K562 (cell line): ENCODE measurements around the gene PROK1. TPM values are rescaled to one million over a fixed set of nuclear protein-coding genes. Genes with fewer than 3 reads are reported as not detected.

ENCODE experiments used
- ATAC-seq: fragments of 200-7000 bp; cut with Tn5 transposase; 3 replicates; pipeline ENCODE4 v1.9.1; 2020; ENCODE audit warnings: moderate library complexity
- BruUV-seq: library from RNA; stranded (reverse); fragments of 400-500 nt; replicated peaks from 2 replicates; lab custom pipeline; 2021; lab: Mats Ljungman, UMichigan
- CTCF ChIA-PET: fragments of 300-600 bp; formaldehyde crosslinking; extraction: SDS; loops from one replicate; lab custom pipeline; 2021; ENCODE audit warnings: low intra/inter-chr PET ratio; lab: Yijun Ruan, JAX
- POLR2A ChIA-PET: fragments of 300-600, 350-650 bp; sonication (Branson Sonifier 250); formaldehyde crosslinking; extraction: SDS; loops from one replicate; lab custom pipeline; 2021; ENCODE audit warnings: antibody characterized with exemption, inconsistent platforms; lab: Yijun Ruan, JAX
- DNase-seq, 4 experiments: peaks; one replicate each; pipeline versions ENCODE4 v3.0.0 to v3.0.0-alpha.2; 2011 to 2018; ENCODE audit warnings: low spot score in 3 of 4, mixed read lengths in 3 of 4; ENCODE audit errors: extremely low read depth in 1 of 4
- FAIRE-seq: peaks from 2 replicates; lab custom pipeline; 2011; peaks lifted over from hg19 to GRCh38; lab: Jason Lieb, UNC
- H2AFZ ChIP-seq: 2 replicates; pipeline ENCODE4 v1.6.0; 2011; ENCODE audit warnings: low read depth, low read length, control low read depth, inconsistent platforms
- H3K27ac ChIP-seq: fragments of 200-600 bp; 3 replicates; pipeline ENCODE4 v1.8.0; 2011; ENCODE audit warnings: low read depth, mild to moderate bottlenecking, control low read depth, inconsistent platforms, low read length, moderate library complexity, mixed read lengths; ENCODE audit errors: extremely low read depth
- H3K27me3 ChIP-seq, 2 experiments: fragments of 300-600 bp in 1 of 2; 2 replicates in 1 of 2; 3 replicates in 1 of 2; pipeline versions ENCODE4 v1.6.0 to v1.8.0; 2011; ENCODE audit warnings: inconsistent platforms in 2 of 2, low read length in 2 of 2, mild to moderate bottlenecking in 1 of 2, mixed read lengths in 1 of 2, moderate library complexity in 1 of 2; ENCODE audit not compliant: control insufficient read depth in 2 of 2, insufficient read depth in 2 of 2
- H3K36me3 ChIP-seq: fragments of 300-600 bp; 3 replicates; pipeline ENCODE4 v1.8.0; 2011; ENCODE audit warnings: mild to moderate bottlenecking, low read length, inconsistent platforms; ENCODE audit not compliant: control insufficient read depth, insufficient read depth
- H3K4me1 ChIP-seq, 2 experiments: fragments of 200-600 bp in 1 of 2; replicated peaks in 1 of 2; 2 replicates in 1 of 2; 3 replicates in 1 of 2; pipeline versions ENCODE4 v1.5.1 to v1.8.0; 2011; ENCODE audit warnings: inconsistent platforms in 2 of 2, low read length in 2 of 2, mild to moderate bottlenecking in 1 of 2, mixed read lengths in 1 of 2, moderate library complexity in 1 of 2; ENCODE audit not compliant: control insufficient read depth in 2 of 2, insufficient read depth in 2 of 2
- H3K4me2 ChIP-seq: 2 replicates; pipeline ENCODE4 v1.6.1; 2011; ENCODE audit warnings: low read length, control low read depth, inconsistent platforms, mixed read lengths; ENCODE audit not compliant: insufficient read depth
- H3K4me3 ChIP-seq: fragments of 200-600 bp; sonication (generic), shearing (Covaris generic); 2 replicates; pipeline ENCODE4 v1.5.1; 2016; ENCODE audit warnings: control low read depth, inconsistent platforms
- H3K79me2 ChIP-seq: fragments of 200-600 bp; 3 replicates; pipeline ENCODE4 v1.8.0; 2011; ENCODE audit warnings: low read length, inconsistent platforms; ENCODE audit not compliant: control insufficient read depth, insufficient read depth
- H3K9ac ChIP-seq, 2 experiments: 2 replicates each; pipeline versions ENCODE4 v1.6.0 to v1.6.1; 2011; ENCODE audit warnings: low read depth in 2 of 2, low read length in 2 of 2, control low read depth in 1 of 2, inconsistent platforms in 1 of 2, mild to moderate bottlenecking in 1 of 2, mixed read lengths in 1 of 2; ENCODE audit not compliant: insufficient read depth in 1 of 2
- H3K9me1 ChIP-seq: one replicate; pipeline ENCODE4 v1.6.0; 2011; ENCODE audit warnings: inconsistent platforms, mild to moderate bottlenecking, low read length, moderate library complexity; ENCODE audit not compliant: control insufficient read depth, insufficient read depth
- H3K9me3 ChIP-seq: replicated peaks from 2 replicates; pipeline ENCODE4 v1.5.1; 2011; ENCODE audit warnings: low read depth, low read length, inconsistent platforms; ENCODE audit not compliant: control insufficient read depth, insufficient read depth
- H4K20me1 ChIP-seq: replicated peaks from 2 replicates; pipeline ENCODE4 v1.6.1; 2011; ENCODE audit warnings: low read length, inconsistent platforms, mixed read lengths; ENCODE audit not compliant: control insufficient read depth, insufficient read depth
- ARID1B ChIP-seq: fragments of 450-650 bp; IDR thresholded peaks from 2 replicates; pipeline ENCODE4 v1.6.1; 2016; ENCODE audit warnings: antibody characterized with exemption, mild to moderate bottlenecking, inconsistent platforms
- CHD2 ChIP-seq: IDR thresholded peaks from 2 replicates; pipeline ENCODE4 v1.6.1; 2011; ENCODE audit warnings: low read depth, low read length
- CREB1 ChIP-seq, 2 experiments: sonication (generic) in 1 of 2; formaldehyde crosslinking in 1 of 2; IDR thresholded peaks; 2 replicates each; pipeline versions ENCODE4 v1.6.1 to v1.8.0; 2012 to 2022; ENCODE audit warnings: inconsistent platforms in 1 of 2, mild to moderate bottlenecking in 1 of 2, missing genetic modification reagents in 1 of 2, moderate library complexity in 1 of 2
- CREB3 ChIP-seq: fragments of 450-650 bp; conservative IDR thresholded peaks from 2 replicates; pipeline ENCODE4 v1.6.1; 2016; ENCODE audit warnings: missing genetic modification characterization, low read depth, mild to moderate bottlenecking, missing compliant biosample characterization, moderate library complexity
- E4F1 ChIP-seq: fragments of 250-450 bp; sonication (Bioruptor Pico); IDR thresholded peaks from 2 replicates; pipeline ENCODE4 v1.5.0; 2021; ENCODE audit warnings: mild to moderate bottlenecking, borderline replicate concordance
- EP300 ChIP-seq: IDR thresholded peaks from 2 replicates; pipeline ENCODE4 v1.6.1; 2012; ENCODE audit warnings: low read length, improper control_type of control experiment
- GATAD2B ChIP-seq: fragments of 450-650 bp; IDR thresholded peaks from 2 replicates; pipeline ENCODE4 v1.6.1; 2017; ENCODE audit warnings: mild to moderate bottlenecking, borderline replicate concordance
- KLF6 ChIP-seq: fragments of 250-450 bp; sonication (Bioruptor Pico); IDR thresholded peaks from 2 replicates; pipeline ENCODE4 v1.4.0; 2020; ENCODE audit warnings: mild to moderate bottlenecking, moderate library complexity, borderline replicate concordance
- RCOR1 ChIP-seq, 2 experiments: IDR thresholded peaks; 2 replicates each; pipeline ENCODE4 v1.6.1; 2012; ENCODE audit warnings: low read depth in 2 of 2, low read length in 2 of 2, borderline replicate concordance in 1 of 2, improper control_type of control experiment in 1 of 2
- SAFB2 ChIP-seq: fragments of 200-400 bp; formaldehyde crosslinking; IDR thresholded peaks from 2 replicates; pipeline ENCODE4 v1.6.1; 2018; ENCODE audit warnings: borderline replicate concordance, low read length, low read depth, moderate library complexity; ENCODE audit not compliant: severe bottlenecking
- SRSF7 ChIP-seq: fragments of 200-400 bp; formaldehyde crosslinking; optimal IDR thresholded peaks from 2 replicates; pipeline ENCODE3; 2017; ENCODE audit warnings: mild to moderate bottlenecking, low read depth, low read length
- STAT5A ChIP-seq: IDR thresholded peaks from 2 replicates; pipeline ENCODE4 v1.6.1; 2012; ENCODE audit warnings: low read length, inconsistent platforms, borderline replicate concordance
- ZNF23 ChIP-seq: fragments of 250-450 bp; sonication (Bioruptor Pico); IDR thresholded peaks from 2 replicates; pipeline ENCODE4 v1.4.0; 2020; ENCODE audit warnings: mild to moderate bottlenecking
- ZNF354B ChIP-seq: fragments of 250-450 bp; sonication (Bioruptor Pico); IDR thresholded peaks from 2 replicates; pipeline ENCODE4 v1.4.0; 2020
- ZNF445 ChIP-seq: fragments of 250-450 bp; sonication (Bioruptor Pico); IDR thresholded peaks from 2 replicates; pipeline ENCODE4 v1.4.0; 2020; ENCODE audit warnings: low read depth, mild to moderate bottlenecking, moderate library complexity
- ZNF639 ChIP-seq, 2 experiments: fragments of 200-800 bp in 1 of 2; sonication (Bioruptor generic) in 1 of 2; sonication (generic) in 1 of 2; formaldehyde crosslinking in 1 of 2; IDR thresholded peaks in 1 of 2; conservative IDR thresholded peaks in 1 of 2; 2 replicates each; pipeline versions ENCODE4 v1.5.0 to v1.6.1; 2016 to 2020; ENCODE audit warnings: missing compliant biosample characterization in 1 of 2, missing genetic modification characterization in 1 of 2, missing genetic modification reagents in 1 of 2
- WGBS: fragments of 100-300 bp; shearing (Covaris generic); methylation state at CpG from one replicate; pipeline ENCODE4 v1.1.6; 2016; ENCODE audit warnings: low coverage, mixed read lengths; ENCODE audit not compliant: insufficient coverage; ENCODE audit errors: missing lambda C conversion rate; 5-methylcytosine and 5-hydroxymethylcytosine counted together
- in situ Hi-C: fragments of 300-500 bp; cut with MboI; formaldehyde crosslinking; loops from 4 replicates; pipeline ENCODE4 v1.15.0; 2018; ENCODE audit warnings: inconsistent platforms, mixed read lengths
- intact Hi-C: fragments of 100-400 bp; cut with micrococcal nuclease; formaldehyde crosslinking; loops from 2 replicates; pipeline ENCODE4 v1.14.2; 2022
- polyA plus RNA-seq, 8 experiments: library from polyadenylated mRNA; depleted of rRNA in 4 of 8; stranded (reverse) in 5 of 8; unstranded in 3 of 8; fragments of >200 nt; fragmentation: Nextera tagmentation in 2 of 8; fragmentation: Illumina TruSeq in 1 of 8; extraction: Ambion mirVana in 2 of 8; extraction: Trizol in 1 of 8; gene quantifications; 2 replicates each; pipeline versions ENCODE4 v1.2.1 to v1.2.3, GENCODE V29; 2011 to 2014; ENCODE audit warnings: inconsistent platforms in 1 of 8, missing spikeins in 1 of 8
- total RNA-seq, 7 experiments: library from RNA; depleted of rRNA in 6 of 7; stranded (reverse); fragments of >200 nt in 6 of 7; fragmentation: Illumina TruSeq in 2 of 7; extraction: Trizol in 2 of 7; gene quantifications; 2 replicates each; pipeline versions ENCODE4 v1.2.1 to v1.2.3, GENCODE V29; 2011 to 2021; ENCODE audit warnings: low replicate concordance in 1 of 7

Gene PROK1
- total and polyA plus RNA-seq, 9 of the 15 experiments (the other 6 are each of a cell fraction or from before 2014, with no cell fraction given) = 0.15 TPM; not detected in 8

GRCh38 chr1:110503471-110503870 is 52.5 kb downstream of the PROK1 start:
- intact Hi-C loops (no loop called here), in situ Hi-C loops (no loop called here)
- Histone ChIP-seq H3K79me2 (no peaks in the 10 kb centered on the region), H3K9me1 (no peaks in the 10 kb centered on the region), H3K4me3 (no peak overlapping the region), H3K4me2 (no peak overlapping the region), H2AFZ (no peak overlapping the region), H3K27me3 (peaks cover 36 to 76% of the 10 kb centered on the region in 2 experiments; a peak in 4 of 5 replicates), H3K36me3 (no peaks in the 10 kb centered on the region), H3K9me3 (no peaks in the 10 kb centered on the region), H3K27ac (no peak overlapping the region), H4K20me1 (no peaks in the 10 kb centered on the region; the same call in none of the 2 replicates), H3K4me1 (no peaks in the 10 kb centered on the region), H3K9ac (no peak overlapping the region)
- TF ChIP-seq CHD2 (no peak), RCOR1 (IDR thresholded peaks at IDR 0.05; ENCODE audit: borderline replicate concordance in 1 of 2, low read depth in 2 of 2, low read length in 2 of 2) (no peak), ARID1B (no peak), ZNF445 (CRISPR knock-in tag) (no peak), E4F1 (no peak), STAT5A (no peak), KLF6 (CRISPR knock-in tag) (no peak), CREB1 (IDR thresholded peaks at IDR 0.05) (no peak), CREB1 (CRISPR knock-in tag; IDR thresholded peaks at IDR 0.05) (no peak), EP300 (no peak), ZNF23 (CRISPR knock-in tag) (no peak), CREB3 (tag) (no peak), ZNF639 (CRISPR knock-in tag; conservative IDR thresholded peaks at IDR 0.05 in 1 of 2, IDR thresholded peaks at IDR 0.05 in 1 of 2) (no peak), GATAD2B (no peak), SRSF7 (no peak), SAFB2 (no peak), ZNF354B (no peak)
- ATAC-seq = no peak
- ChIA-PET POLR2A (interaction anchor here (0.6 to 1.1 kb wide), 2 partner anchors 10 to 1322 kb away, joined by 3 to 4 read pairs; no protein-coding TSS in a partner anchor), CTCF (no interaction called here)
- no TSS peak for BruUV-seq
- no peak for FAIRE-seq
- WGBS = 1% methylated on average over 5 of the region's 5 CpGs
- no peak for DNase-seq
